ENCODE results near the gene SLC39A7. TPM values are rescaled to one million over a fixed set of nuclear protein-coding genes. Genes with fewer than 3 reads are reported as not detected.

Gene SLC39A7
- total and polyA plus RNA-seq, 4 donors: 8.9 to 112 (median 71.1) TPM

DNA sequence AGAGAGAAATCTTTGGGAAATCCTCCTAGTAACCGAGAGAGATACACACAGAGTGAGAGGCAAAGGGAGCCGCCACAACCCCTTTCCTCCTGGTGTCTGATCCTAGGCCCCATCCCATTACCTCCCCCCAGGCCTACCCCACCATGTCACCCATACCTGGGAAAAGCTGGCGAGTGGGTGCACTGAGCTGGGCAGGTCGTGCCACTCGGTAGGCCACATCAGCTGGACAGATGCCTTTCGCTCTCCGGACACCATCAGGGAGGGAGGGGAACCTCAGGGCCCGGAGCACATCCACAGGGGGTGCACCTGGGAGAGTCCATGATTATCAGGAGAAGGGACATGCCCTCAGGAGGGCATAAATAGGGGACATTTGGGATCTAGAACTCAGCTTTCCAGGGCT is 11.5 kb upstream of the SLC39A7 start:
- Histone ChIP-seq H3K36me3 (ENCODE audit: control insufficient read depth in 4 of 4, insufficient read depth in 3 of 4, low read depth in 1 of 4, low read length in 3 of 4) (peaks cover 0 to 2% (median under 1%) of the 10 kb centered on the region in 4 donors), H3K4me1 (ENCODE audit: control insufficient read depth in 4 of 4, insufficient read depth in 4 of 4, low read length in 3 of 4) (peaks cover 0 to 8% (median 2%) of the 10 kb centered on the region in 4 donors), H3K4me3 (ENCODE audit: low read depth in 1 of 3, low read length in 3 of 3) (no peak overlapping the region), H3K9ac (ENCODE audit: low read depth in 1 of 2, low read length in 2 of 2) (no peak overlapping the region), H3K9me3 (ENCODE audit: control insufficient read depth in 4 of 4, low read length in 3 of 4) (no peaks in the 10 kb centered on the region), H3K27me3 (ENCODE audit: control insufficient read depth in 4 of 4, insufficient read depth in 4 of 4, low read length in 3 of 4) (no peaks in the 10 kb centered on the region), H3K27ac (ENCODE audit: low read depth in 1 of 2, low read length in 2 of 2) (no peak overlapping the region)
- DNase-seq (ENCODE audit: low spot score): no peak
- TF ChIP-seq HNF4G (IDR thresholded peaks at IDR 0.05): no peak
- TF ChIP-seq NR2F2 (IDR thresholded peaks at IDR 0.05): no peak
- no peak for TF ChIP-seq YY1 (IDR thresholded peaks at IDR 0.05)
- no peak for TF ChIP-seq HNF4A (conservative IDR thresholded peaks at IDR 0.05)
- TF ChIP-seq TAF1 (conservative IDR thresholded peaks at IDR 0.05): no peak
- TF ChIP-seq RAD21 (IDR thresholded peaks at IDR 0.05): no peak
- TF ChIP-seq SP1 (IDR thresholded peaks at IDR 0.05): no peak
- TF ChIP-seq EGR1 (IDR thresholded peaks at IDR 0.05; ENCODE audit: low read depth in 2 of 2): no peak
- TF ChIP-seq, protein P1, sequence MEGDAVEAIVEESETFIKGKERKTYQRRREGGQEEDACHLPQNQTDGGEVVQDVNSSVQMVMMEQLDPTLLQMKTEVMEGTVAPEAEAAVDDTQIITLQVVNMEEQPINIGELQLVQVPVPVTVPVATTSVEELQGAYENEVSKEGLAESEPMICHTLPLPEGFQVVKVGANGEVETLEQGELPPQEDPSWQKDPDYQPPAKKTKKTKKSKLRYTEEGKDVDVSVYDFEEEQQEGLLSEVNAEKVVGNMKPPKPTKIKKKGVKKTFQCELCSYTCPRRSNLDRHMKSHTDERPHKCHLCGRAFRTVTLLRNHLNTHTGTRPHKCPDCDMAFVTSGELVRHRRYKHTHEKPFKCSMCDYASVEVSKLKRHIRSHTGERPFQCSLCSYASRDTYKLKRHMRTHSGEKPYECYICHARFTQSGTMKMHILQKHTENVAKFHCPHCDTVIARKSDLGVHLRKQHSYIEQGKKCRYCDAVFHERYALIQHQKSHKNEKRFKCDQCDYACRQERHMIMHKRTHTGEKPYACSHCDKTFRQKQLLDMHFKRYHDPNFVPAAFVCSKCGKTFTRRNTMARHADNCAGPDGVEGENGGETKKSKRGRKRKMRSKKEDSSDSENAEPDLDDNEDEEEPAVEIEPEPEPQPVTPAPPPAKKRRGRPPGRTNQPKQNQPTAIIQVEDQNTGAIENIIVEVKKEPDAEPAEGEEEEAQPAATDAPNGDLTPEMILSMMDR (IDR thresholded peaks at IDR 0.05; ENCODE audit: low read depth, low read length, missing input control): no peak
- TF ChIP-seq FOXA2 (IDR thresholded peaks at IDR 0.05): no peak
- TF ChIP-seq, protein P2, sequence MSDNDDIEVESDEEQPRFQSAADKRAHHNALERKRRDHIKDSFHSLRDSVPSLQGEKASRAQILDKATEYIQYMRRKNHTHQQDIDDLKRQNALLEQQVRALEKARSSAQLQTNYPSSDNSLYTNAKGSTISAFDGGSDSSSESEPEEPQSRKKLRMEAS (IDR thresholded peaks at IDR 0.05): no peak
- no peak for TF ChIP-seq JUND (IDR thresholded peaks at IDR 0.05)
- TF ChIP-seq, protein P3, sequence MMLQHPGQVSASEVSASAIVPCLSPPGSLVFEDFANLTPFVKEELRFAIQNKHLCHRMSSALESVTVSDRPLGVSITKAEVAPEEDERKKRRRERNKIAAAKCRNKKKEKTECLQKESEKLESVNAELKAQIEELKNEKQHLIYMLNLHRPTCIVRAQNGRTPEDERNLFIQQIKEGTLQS (IDR thresholded peaks at IDR 0.05): no peak
- TF ChIP-seq FOXA1 (IDR thresholded peaks at IDR 0.05): no peak
- TF ChIP-seq, protein P4, sequence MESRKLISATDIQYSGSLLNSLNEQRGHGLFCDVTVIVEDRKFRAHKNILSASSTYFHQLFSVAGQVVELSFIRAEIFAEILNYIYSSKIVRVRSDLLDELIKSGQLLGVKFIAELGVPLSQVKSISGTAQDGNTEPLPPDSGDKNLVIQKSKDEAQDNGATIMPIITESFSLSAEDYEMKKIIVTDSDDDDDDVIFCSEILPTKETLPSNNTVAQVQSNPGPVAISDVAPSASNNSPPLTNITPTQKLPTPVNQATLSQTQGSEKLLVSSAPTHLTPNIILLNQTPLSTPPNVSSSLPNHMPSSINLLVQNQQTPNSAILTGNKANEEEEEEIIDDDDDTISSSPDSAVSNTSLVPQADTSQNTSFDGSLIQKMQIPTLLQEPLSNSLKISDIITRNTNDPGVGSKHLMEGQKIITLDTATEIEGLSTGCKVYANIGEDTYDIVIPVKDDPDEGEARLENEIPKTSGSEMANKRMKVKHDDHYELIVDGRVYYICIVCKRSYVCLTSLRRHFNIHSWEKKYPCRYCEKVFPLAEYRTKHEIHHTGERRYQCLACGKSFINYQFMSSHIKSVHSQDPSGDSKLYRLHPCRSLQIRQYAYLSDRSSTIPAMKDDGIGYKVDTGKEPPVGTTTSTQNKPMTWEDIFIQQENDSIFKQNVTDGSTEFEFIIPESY (IDR thresholded peaks at IDR 0.05): no peak
- TF ChIP-seq GABPA (IDR thresholded peaks at IDR 0.05 in 1 of 2, conservative IDR thresholded peaks at IDR 0.05 in 1 of 2): no peak
- TF ChIP-seq, protein P5, sequence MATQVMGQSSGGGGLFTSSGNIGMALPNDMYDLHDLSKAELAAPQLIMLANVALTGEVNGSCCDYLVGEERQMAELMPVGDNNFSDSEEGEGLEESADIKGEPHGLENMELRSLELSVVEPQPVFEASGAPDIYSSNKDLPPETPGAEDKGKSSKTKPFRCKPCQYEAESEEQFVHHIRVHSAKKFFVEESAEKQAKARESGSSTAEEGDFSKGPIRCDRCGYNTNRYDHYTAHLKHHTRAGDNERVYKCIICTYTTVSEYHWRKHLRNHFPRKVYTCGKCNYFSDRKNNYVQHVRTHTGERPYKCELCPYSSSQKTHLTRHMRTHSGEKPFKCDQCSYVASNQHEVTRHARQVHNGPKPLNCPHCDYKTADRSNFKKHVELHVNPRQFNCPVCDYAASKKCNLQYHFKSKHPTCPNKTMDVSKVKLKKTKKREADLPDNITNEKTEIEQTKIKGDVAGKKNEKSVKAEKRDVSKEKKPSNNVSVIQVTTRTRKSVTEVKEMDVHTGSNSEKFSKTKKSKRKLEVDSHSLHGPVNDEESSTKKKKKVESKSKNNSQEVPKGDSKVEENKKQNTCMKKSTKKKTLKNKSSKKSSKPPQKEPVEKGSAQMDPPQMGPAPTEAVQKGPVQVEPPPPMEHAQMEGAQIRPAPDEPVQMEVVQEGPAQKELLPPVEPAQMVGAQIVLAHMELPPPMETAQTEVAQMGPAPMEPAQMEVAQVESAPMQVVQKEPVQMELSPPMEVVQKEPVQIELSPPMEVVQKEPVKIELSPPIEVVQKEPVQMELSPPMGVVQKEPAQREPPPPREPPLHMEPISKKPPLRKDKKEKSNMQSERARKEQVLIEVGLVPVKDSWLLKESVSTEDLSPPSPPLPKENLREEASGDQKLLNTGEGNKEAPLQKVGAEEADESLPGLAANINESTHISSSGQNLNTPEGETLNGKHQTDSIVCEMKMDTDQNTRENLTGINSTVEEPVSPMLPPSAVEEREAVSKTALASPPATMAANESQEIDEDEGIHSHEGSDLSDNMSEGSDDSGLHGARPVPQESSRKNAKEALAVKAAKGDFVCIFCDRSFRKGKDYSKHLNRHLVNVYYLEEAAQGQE (IDR thresholded peaks at IDR 0.05): no peak
- TF ChIP-seq RXRA (IDR thresholded peaks at IDR 0.05): no peak
- WGBS: 94% methylated on average over 8 of the region's 8 CpGs

Measured in liver (tissue), 9 donors.